WTC11 (cell line): ENCODE results near the gene CETN2. TPM values are rescaled to one million over a fixed set of nuclear protein-coding genes. Genes with fewer than 3 reads are reported as not detected.

Experiments used
- ATAC-seq: fragments of 200-7000 bp; cut with Tn5 transposase; 2 replicates; pipeline ENCODE4 v1.10.0; 2021; ENCODE audit warnings: mild to moderate bottlenecking, moderate library complexity
- CTCF ChIA-PET: fragments of 300-600 bp; sonication (Branson Sonifier 250); formaldehyde crosslinking; loops from one replicate; lab custom pipeline; 2021; ENCODE audit warnings: antibody characterized with exemption; lab: Charles Lee
- POLR2A ChIA-PET: fragments of 350-600 bp; sonication (Branson Sonifier 250); formaldehyde crosslinking; loops from one replicate; lab custom pipeline; 2021; ENCODE audit warnings: antibody characterized with exemption; lab: Charles Lee
- DNase-seq: peaks from one replicate; pipeline ENCODE4 v3.0.0; 2021; ENCODE audit warnings: low spot score
- H3K27ac Mint-ChIP-seq: 2 replicates; pipeline ENCODE4 v1.8.0; 2021; ENCODE audit warnings: mixed read lengths
- H3K27me3 Mint-ChIP-seq: 2 replicates; pipeline ENCODE4 v1.8.0; 2021; ENCODE audit warnings: low read depth, mild to moderate bottlenecking, moderate library complexity, mixed read lengths
- H3K36me3 Mint-ChIP-seq: 2 replicates; pipeline ENCODE4 v1.8.0; 2021; ENCODE audit warnings: mixed read lengths
- H3K4me1 Mint-ChIP-seq: 2 replicates; pipeline ENCODE4 v1.8.0; 2022; ENCODE audit warnings: mixed read lengths
- H3K4me3 Mint-ChIP-seq: 2 replicates; pipeline ENCODE4 v1.8.0; 2021; ENCODE audit warnings: mild to moderate bottlenecking, moderate library complexity, mixed read lengths
- H3K9me3 Mint-ChIP-seq: 2 replicates; pipeline ENCODE4 v1.8.0; 2021; ENCODE audit warnings: mixed read lengths
- CREB1 ChIP-seq: sonication (generic); formaldehyde crosslinking; IDR thresholded peaks from 2 replicates; pipeline ENCODE4 v1.8.0; 2023; ENCODE audit warnings: mild to moderate bottlenecking, missing genetic modification reagents
- EMX1 ChIP-seq: fragments of 250-450 bp; sonication (Bioruptor Pico); IDR thresholded peaks from 2 replicates; pipeline ENCODE4 v1.8.0; 2021; ENCODE audit warnings: mild to moderate bottlenecking
- GTF2I ChIP-seq: fragments of 250-450 bp; sonication (Bioruptor Pico); conservative IDR thresholded peaks from 2 replicates; pipeline ENCODE4 v1.4.0; 2021; ENCODE audit warnings: mild to moderate bottlenecking
- IRF2 ChIP-seq: sonication (generic); formaldehyde crosslinking; IDR thresholded peaks from 2 replicates; pipeline ENCODE4 v1.8.0; 2022; ENCODE audit warnings: low read depth, missing genetic modification reagents, borderline replicate concordance
- PRRX2 ChIP-seq: fragments of 250-450 bp; sonication (Bioruptor Pico); IDR thresholded peaks from 2 replicates; pipeline ENCODE4 v1.8.0; 2021; ENCODE audit warnings: mild to moderate bottlenecking
- SMAD3 ChIP-seq: sonication (generic); formaldehyde crosslinking; IDR thresholded peaks from 2 replicates; pipeline ENCODE4 v1.8.0; 2022; ENCODE audit warnings: missing genetic modification reagents, mild to moderate bottlenecking, borderline replicate concordance
- TEAD4 ChIP-seq: sonication (generic); formaldehyde crosslinking; IDR thresholded peaks from 2 replicates; pipeline ENCODE4 v1.8.0; 2022; ENCODE audit warnings: mild to moderate bottlenecking, missing genetic modification reagents
- ZNF121 ChIP-seq: sonication (generic); formaldehyde crosslinking; IDR thresholded peaks from 2 replicates; pipeline ENCODE4 v1.8.0; 2023; ENCODE audit warnings: missing genetic modification reagents
- ZNF232 ChIP-seq: sonication (generic); formaldehyde crosslinking; IDR thresholded peaks from 2 replicates; pipeline ENCODE4 v1.8.0; 2022; ENCODE audit warnings: mild to moderate bottlenecking, missing genetic modification reagents
- ZNF263 ChIP-seq: sonication (generic); formaldehyde crosslinking; IDR thresholded peaks from 2 replicates; pipeline ENCODE4 v1.8.1; 2022; ENCODE audit warnings: low read depth, mild to moderate bottlenecking, moderate library complexity, missing genetic modification reagents
- ZNF317 ChIP-seq: sonication (generic); formaldehyde crosslinking; IDR thresholded peaks from 2 replicates; pipeline ENCODE4 v1.8.1; 2023; ENCODE audit warnings: low read depth, mild to moderate bottlenecking, moderate library complexity, missing genetic modification reagents, borderline replicate concordance
- ZNF396 ChIP-seq: fragments of 250-450 bp; sonication (Bioruptor Pico); IDR thresholded peaks from 2 replicates; pipeline ENCODE4 v1.8.0; 2021; ENCODE audit warnings: mild to moderate bottlenecking, moderate library complexity, borderline replicate concordance
- ZNF423 ChIP-seq: fragments of 250-450 bp; sonication (Bioruptor Pico); IDR thresholded peaks from 2 replicates; pipeline ENCODE4 v2.1.2; 2022; ENCODE audit warnings: mild to moderate bottlenecking, moderate library complexity
- total RNA-seq: library from RNA; stranded (reverse); gene quantifications from 3 replicates; pipeline ENCODE4 v1.2.3, GENCODE V29; 2021
- TF ChIP-seq, protein P1 (sequence below): sonication (generic); formaldehyde crosslinking; IDR thresholded peaks from 2 replicates; pipeline ENCODE4 v1.8.1; 2023; ENCODE audit warnings: mild to moderate bottlenecking, missing genetic modification reagents, borderline replicate concordance
- TF ChIP-seq, protein P2 (sequence below): sonication (generic); formaldehyde crosslinking; IDR thresholded peaks from 2 replicates; pipeline ENCODE4 v1.8.0; 2023; ENCODE audit warnings: missing genetic modification reagents, mild to moderate bottlenecking, borderline replicate concordance
- TF ChIP-seq, protein P3 (sequence below): fragments of 250-450 bp; sonication (Bioruptor Pico); IDR thresholded peaks from 2 replicates; pipeline ENCODE4 v1.8.0; 2021; ENCODE audit warnings: mild to moderate bottlenecking
- TF ChIP-seq, protein P4 (sequence below): sonication (generic); formaldehyde crosslinking; IDR thresholded peaks from 2 replicates; pipeline ENCODE4 v1.8.1; 2022; ENCODE audit warnings: low read depth, mild to moderate bottlenecking, moderate library complexity, missing genetic modification reagents, borderline replicate concordance
- TF ChIP-seq, protein P5 (sequence below): fragments of 250-450 bp; sonication (Bioruptor Pico); IDR thresholded peaks from 2 replicates; pipeline ENCODE4 v1.9.0; 2021; ENCODE audit warnings: moderate library complexity, mild to moderate bottlenecking, inconsistent platforms, borderline replicate concordance
- TF ChIP-seq, protein P6 (sequence below): fragments of 250-450 bp; sonication (Bioruptor Pico); IDR thresholded peaks from 2 replicates; pipeline ENCODE4 v1.9.0; 2021; ENCODE audit warnings: mild to moderate bottlenecking
- TF ChIP-seq, protein P7 (sequence below): sonication (generic); formaldehyde crosslinking; IDR thresholded peaks from 2 replicates; pipeline ENCODE4 v1.8.1; 2022; ENCODE audit warnings: low read depth, missing genetic modification reagents, borderline replicate concordance
- TF ChIP-seq, protein P8 (sequence below): sonication (generic); formaldehyde crosslinking; IDR thresholded peaks from 2 replicates; pipeline ENCODE4 v1.8.1; 2023; ENCODE audit warnings: mild to moderate bottlenecking, missing genetic modification reagents

Gene CETN2
- total RNA-seq, 1 experiment from 2014 or later = 20.5 TPM

DNA sequence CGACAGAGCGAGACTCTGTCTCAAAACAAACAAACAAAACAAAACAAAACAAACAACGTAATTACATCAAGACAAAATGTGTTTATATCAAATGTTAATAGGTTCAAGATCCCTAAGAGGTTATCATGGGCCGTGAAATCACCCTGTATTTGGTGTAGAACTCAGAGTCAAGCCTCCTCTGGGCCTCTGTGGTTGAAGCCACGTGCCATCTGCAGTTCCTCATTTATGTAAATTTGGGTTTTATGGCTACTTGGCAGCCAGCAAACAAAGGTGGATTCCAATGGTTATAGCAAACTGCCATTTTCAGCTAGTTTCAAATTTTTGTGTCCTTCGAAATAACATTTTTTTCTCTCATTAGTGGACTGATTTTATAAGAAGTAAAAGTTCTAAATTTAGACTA is 16.7 kb upstream of the CETN2 start:
- H3K4me3 Mint-ChIP-seq = no peak overlapping the region
- TF ChIP-seq, protein P1, sequence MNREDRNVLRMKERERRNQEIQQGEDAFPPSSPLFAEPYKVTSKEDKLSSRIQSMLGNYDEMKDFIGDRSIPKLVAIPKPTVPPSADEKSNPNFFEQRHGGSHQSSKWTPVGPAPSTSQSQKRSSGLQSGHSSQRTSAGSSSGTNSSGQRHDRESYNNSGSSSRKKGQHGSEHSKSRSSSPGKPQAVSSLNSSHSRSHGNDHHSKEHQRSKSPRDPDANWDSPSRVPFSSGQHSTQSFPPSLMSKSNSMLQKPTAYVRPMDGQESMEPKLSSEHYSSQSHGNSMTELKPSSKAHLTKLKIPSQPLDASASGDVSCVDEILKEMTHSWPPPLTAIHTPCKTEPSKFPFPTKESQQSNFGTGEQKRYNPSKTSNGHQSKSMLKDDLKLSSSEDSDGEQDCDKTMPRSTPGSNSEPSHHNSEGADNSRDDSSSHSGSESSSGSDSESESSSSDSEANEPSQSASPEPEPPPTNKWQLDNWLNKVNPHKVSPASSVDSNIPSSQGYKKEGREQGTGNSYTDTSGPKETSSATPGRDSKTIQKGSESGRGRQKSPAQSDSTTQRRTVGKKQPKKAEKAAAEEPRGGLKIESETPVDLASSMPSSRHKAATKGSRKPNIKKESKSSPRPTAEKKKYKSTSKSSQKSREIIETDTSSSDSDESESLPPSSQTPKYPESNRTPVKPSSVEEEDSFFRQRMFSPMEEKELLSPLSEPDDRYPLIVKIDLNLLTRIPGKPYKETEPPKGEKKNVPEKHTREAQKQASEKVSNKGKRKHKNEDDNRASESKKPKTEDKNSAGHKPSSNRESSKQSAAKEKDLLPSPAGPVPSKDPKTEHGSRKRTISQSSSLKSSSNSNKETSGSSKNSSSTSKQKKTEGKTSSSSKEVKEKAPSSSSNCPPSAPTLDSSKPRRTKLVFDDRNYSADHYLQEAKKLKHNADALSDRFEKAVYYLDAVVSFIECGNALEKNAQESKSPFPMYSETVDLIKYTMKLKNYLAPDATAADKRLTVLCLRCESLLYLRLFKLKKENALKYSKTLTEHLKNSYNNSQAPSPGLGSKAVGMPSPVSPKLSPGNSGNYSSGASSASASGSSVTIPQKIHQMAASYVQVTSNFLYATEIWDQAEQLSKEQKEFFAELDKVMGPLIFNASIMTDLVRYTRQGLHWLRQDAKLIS (CRISPR knock-in tag) = no peak
- TF ChIP-seq, protein P2, sequence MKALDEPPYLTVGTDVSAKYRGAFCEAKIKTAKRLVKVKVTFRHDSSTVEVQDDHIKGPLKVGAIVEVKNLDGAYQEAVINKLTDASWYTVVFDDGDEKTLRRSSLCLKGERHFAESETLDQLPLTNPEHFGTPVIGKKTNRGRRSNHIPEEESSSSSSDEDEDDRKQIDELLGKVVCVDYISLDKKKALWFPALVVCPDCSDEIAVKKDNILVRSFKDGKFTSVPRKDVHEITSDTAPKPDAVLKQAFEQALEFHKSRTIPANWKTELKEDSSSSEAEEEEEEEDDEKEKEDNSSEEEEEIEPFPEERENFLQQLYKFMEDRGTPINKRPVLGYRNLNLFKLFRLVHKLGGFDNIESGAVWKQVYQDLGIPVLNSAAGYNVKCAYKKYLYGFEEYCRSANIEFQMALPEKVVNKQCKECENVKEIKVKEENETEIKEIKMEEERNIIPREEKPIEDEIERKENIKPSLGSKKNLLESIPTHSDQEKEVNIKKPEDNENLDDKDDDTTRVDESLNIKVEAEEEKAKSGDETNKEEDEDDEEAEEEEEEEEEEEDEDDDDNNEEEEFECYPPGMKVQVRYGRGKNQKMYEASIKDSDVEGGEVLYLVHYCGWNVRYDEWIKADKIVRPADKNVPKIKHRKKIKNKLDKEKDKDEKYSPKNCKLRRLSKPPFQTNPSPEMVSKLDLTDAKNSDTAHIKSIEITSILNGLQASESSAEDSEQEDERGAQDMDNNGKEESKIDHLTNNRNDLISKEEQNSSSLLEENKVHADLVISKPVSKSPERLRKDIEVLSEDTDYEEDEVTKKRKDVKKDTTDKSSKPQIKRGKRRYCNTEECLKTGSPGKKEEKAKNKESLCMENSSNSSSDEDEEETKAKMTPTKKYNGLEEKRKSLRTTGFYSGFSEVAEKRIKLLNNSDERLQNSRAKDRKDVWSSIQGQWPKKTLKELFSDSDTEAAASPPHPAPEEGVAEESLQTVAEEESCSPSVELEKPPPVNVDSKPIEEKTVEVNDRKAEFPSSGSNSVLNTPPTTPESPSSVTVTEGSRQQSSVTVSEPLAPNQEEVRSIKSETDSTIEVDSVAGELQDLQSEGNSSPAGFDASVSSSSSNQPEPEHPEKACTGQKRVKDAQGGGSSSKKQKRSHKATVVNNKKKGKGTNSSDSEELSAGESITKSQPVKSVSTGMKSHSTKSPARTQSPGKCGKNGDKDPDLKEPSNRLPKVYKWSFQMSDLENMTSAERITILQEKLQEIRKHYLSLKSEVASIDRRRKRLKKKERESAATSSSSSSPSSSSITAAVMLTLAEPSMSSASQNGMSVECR (CRISPR knock-in tag) = no peak
- TF ChIP-seq, protein P3, sequence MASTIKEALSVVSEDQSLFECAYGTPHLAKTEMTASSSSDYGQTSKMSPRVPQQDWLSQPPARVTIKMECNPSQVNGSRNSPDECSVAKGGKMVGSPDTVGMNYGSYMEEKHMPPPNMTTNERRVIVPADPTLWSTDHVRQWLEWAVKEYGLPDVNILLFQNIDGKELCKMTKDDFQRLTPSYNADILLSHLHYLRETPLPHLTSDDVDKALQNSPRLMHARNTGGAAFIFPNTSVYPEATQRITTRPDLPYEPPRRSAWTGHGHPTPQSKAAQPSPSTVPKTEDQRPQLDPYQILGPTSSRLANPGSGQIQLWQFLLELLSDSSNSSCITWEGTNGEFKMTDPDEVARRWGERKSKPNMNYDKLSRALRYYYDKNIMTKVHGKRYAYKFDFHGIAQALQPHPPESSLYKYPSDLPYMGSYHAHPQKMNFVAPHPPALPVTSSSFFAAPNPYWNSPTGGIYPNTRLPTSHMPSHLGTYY = no peak
- TF ChIP-seq TEAD4 (CRISPR knock-in tag) (no peak), IRF2 (CRISPR knock-in tag) (no peak), CREB1 (no peak), ZNF317 (CRISPR knock-in tag) (no peak), ZNF396 (CRISPR knock-in tag) (no peak)
- TF ChIP-seq, protein P4, sequence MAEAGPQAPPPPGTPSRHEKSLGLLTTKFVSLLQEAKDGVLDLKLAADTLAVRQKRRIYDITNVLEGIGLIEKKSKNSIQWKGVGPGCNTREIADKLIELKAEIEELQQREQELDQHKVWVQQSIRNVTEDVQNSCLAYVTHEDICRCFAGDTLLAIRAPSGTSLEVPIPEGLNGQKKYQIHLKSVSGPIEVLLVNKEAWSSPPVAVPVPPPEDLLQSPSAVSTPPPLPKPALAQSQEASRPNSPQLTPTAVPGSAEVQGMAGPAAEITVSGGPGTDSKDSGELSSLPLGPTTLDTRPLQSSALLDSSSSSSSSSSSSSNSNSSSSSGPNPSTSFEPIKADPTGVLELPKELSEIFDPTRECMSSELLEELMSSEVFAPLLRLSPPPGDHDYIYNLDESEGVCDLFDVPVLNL (CRISPR knock-in tag) = no peak
- TF ChIP-seq, protein P5, sequence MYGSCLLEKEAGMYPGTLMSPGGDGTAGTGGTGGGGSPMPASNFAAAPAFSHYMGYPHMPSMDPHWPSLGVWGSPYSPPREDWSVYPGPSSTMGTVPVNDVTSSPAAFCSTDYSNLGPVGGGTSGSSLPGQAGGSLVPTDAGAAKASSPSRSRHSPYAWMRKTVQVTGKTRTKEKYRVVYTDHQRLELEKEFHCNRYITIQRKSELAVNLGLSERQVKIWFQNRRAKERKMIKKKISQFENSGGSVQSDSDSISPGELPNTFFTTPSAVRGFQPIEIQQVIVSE (CRISPR knock-in tag) = no peak
- TF ChIP-seq, protein P6, sequence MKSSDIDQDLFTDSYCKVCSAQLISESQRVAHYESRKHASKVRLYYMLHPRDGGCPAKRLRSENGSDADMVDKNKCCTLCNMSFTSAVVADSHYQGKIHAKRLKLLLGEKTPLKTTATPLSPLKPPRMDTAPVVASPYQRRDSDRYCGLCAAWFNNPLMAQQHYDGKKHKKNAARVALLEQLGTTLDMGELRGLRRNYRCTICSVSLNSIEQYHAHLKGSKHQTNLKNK (CRISPR knock-in tag) = no peak
- ChIA-PET CTCF (no interaction called here), POLR2A (no interaction called here)
- peaks cover 19% of the 10 kb centered on the region for H3K36me3 Mint-ChIP-seq
- H3K9me3 Mint-ChIP-seq = no peaks in the 10 kb centered on the region
- ATAC-seq = no peak
- no peaks in the 10 kb centered on the region for H3K4me1 Mint-ChIP-seq
- no peak for DNase-seq
- no peak overlapping the region for H3K27ac Mint-ChIP-seq
- no peaks in the 10 kb centered on the region for H3K27me3 Mint-ChIP-seq

DNA sequence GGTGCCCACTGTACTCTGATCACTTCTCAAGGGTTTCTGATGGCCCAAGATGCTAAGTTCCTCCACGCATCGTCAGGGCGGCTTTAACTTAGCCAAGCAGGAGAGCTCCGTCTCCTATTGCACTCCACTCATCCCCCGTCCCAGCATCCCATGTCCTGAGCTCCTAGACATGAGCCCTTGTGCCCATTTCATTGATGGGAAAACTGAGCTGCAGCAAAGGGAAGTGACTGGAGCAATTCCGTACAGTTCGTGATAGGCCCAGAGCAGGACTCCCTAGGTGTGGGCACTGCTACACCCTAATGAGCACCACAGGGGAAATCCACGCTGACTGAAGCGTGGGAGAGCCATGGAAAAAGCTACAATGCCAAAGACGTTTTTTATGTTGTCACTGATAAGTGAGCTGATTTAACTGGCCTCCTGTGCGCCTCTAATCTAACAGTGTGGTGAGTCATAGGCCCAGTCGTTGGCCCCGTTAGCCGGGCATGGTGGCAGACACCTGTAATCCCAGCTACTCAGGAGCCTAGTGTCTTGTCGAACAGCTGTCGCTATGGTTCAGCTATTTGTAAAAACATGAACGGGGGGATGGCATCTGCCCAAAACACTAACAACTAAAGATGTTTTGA is 15.2 kb upstream of the CETN2 start:
- H3K9me3 Mint-ChIP-seq = no peaks in the 10 kb centered on the region
- ChIA-PET POLR2A (no interaction called here), CTCF (no interaction called here)
- ATAC-seq = no peak
- H3K4me3 Mint-ChIP-seq = no peak overlapping the region
- H3K27ac Mint-ChIP-seq = no peak overlapping the region
- peaks cover 6% of the 10 kb centered on the region; the same call in 1 of the 2 replicates for H3K4me1 Mint-ChIP-seq
- DNase-seq = no peak
- H3K36me3 Mint-ChIP-seq = peaks cover 5% of the 10 kb centered on the region
- no peaks in the 10 kb centered on the region for H3K27me3 Mint-ChIP-seq
- no peak for TF ChIP-seq PRRX2 (CRISPR knock-in tag)
- no peak for TF ChIP-seq SMAD3 (CRISPR knock-in tag)
- no peak for TF ChIP-seq GTF2I (CRISPR knock-in tag)
- no peak for TF ChIP-seq ZNF263 (CRISPR knock-in tag)
- TF ChIP-seq ZNF121 (CRISPR knock-in tag) = no peak
- no peak for TF ChIP-seq ZNF423 (CRISPR knock-in tag)
- TF ChIP-seq EMX1 (CRISPR knock-in tag) = no peak
- TF ChIP-seq, protein P7, sequence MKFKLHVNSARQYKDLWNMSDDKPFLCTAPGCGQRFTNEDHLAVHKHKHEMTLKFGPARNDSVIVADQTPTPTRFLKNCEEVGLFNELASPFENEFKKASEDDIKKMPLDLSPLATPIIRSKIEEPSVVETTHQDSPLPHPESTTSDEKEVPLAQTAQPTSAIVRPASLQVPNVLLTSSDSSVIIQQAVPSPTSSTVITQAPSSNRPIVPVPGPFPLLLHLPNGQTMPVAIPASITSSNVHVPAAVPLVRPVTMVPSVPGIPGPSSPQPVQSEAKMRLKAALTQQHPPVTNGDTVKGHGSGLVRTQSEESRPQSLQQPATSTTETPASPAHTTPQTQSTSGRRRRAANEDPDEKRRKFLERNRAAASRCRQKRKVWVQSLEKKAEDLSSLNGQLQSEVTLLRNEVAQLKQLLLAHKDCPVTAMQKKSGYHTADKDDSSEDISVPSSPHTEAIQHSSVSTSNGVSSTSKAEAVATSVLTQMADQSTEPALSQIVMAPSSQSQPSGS = no peak
- TF ChIP-seq, protein P8, sequence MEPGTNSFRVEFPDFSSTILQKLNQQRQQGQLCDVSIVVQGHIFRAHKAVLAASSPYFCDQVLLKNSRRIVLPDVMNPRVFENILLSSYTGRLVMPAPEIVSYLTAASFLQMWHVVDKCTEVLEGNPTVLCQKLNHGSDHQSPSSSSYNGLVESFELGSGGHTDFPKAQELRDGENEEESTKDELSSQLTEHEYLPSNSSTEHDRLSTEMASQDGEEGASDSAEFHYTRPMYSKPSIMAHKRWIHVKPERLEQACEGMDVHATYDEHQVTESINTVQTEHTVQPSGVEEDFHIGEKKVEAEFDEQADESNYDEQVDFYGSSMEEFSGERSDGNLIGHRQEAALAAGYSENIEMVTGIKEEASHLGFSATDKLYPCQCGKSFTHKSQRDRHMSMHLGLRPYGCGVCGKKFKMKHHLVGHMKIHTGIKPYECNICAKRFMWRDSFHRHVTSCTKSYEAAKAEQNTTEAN = no peak
- no peak for TF ChIP-seq ZNF232 (CRISPR knock-in tag)
